Measurements from ENCODE around the gene THSD4.

The THSD4 gene

DNA sequence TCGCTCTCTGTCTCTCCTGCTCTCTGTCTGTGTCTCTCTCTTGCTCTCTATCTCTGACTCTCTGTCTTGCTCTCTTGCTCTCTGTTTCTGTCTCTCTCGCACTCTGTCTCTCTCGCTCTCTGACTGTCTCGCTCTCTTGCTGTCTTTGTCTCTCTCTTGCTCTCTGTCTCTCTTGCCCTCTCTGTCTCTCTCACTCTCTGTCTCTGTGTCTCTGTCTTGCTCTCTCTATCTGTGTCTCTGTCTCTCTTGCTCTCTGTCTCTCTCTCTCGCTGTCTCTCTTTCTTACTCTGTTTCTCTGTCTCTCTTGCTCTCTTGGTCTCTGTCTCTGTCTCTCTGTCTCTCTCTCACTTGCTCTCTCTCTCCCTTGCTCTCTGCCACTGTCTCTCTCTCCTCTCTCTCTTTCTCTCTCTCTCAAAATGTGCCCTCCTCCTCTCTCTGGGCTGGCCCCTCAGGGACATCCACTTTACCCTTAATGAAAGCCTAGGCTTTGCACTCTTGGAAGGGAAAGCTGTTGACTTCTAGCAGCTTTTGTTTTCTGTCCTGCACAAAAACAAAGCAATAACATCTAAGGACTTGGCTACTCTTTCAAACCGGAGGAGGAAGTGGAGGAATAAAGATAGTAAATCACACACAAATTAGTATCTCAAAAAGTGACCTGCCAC, 621.1 kb downstream of the THSD4 start:
- in situ Hi-C loops (cut with MboI; ENCODE audit: low sequenced_read_pairs), result no loop called here
- H3K36me3 ChIP-seq (replicated peaks), result no peaks in the 10 kb centered on the region
- H3K4me1 ChIP-seq, result no peaks in the 10 kb centered on the region
- DNase-seq (ENCODE audit: low spot score in 2 of 2), result no peak
- H3K9me3 ChIP-seq, result no peaks in the 10 kb centered on the region
- no peaks in the 10 kb centered on the region for H3K27me3 ChIP-seq (ENCODE audit: low read depth)
- no peak overlapping the region for H3K4me3 ChIP-seq

DNA sequence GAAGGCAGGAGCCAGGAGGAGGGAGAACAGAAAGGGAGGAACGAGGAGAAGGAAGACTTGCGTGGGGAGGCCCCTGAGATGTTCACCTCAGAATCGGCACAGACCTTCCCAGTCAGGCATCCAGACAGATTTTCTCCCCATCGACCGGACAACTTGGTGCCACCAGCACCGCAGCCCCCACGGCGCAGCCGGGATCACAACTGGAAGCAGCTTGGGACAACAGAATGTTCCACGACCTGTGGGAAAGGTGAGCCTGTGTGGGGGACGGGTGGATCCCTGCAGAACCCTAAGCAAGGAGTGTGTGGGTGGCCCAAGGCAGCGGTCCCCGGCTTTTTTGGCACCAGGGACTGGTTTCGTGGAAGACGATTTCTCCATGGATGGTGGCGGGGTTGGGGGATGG, 622.5 kb downstream of the THSD4 start:
- DNase-seq (ENCODE audit: low spot score in 2 of 2), result no peak
- H3K27me3 ChIP-seq (ENCODE audit: low read depth), result no peaks in the 10 kb centered on the region
- no peaks in the 10 kb centered on the region for H3K4me1 ChIP-seq
- H3K9me3 ChIP-seq, result no peaks in the 10 kb centered on the region
- H3K36me3 ChIP-seq (replicated peaks), result no peaks in the 10 kb centered on the region
- no peak overlapping the region for H3K4me3 ChIP-seq
- in situ Hi-C loops (cut with MboI; ENCODE audit: low sequenced_read_pairs), result no loop called here

GRCh38 chr15:71739355-71739754, 624.1 kb downstream of the THSD4 start:
- H3K36me3 ChIP-seq (replicated peaks), result no peaks in the 10 kb centered on the region
- no peaks in the 10 kb centered on the region for H3K4me1 ChIP-seq
- H3K27me3 ChIP-seq (ENCODE audit: low read depth), result no peaks in the 10 kb centered on the region
- DNase-seq (ENCODE audit: low spot score in 2 of 2), result no peak
- H3K4me3 ChIP-seq, result no peak overlapping the region
- in situ Hi-C loops (cut with MboI; ENCODE audit: low sequenced_read_pairs), result no loop called here
- H3K9me3 ChIP-seq, result no peaks in the 10 kb centered on the region

DNA sequence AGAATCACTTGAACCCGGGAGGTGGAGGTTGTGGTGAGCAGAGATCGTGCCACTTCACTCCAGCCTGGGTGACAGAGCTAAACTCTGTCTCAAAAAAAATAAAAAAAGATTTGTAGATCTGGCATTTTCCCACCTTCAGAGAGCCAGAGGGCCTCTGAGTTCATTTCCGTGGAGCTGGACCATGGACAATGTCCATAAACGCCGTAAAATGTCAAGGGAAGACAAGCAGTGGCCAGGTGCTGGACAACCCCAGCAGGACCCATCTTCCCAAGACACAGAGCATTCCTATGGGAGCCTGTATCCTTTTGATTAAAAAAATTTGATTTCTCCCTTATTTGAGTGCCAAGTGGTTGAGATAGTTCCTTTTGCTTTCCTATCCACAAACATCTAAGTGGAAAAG, 627.7 kb downstream of the THSD4 start:
- Histone ChIP-seq H3K36me3 (replicated peaks) (no peaks in the 10 kb centered on the region), H3K9me3 (no peaks in the 10 kb centered on the region), H3K4me3 (no peak overlapping the region), H3K27me3 (ENCODE audit: low read depth) (no peaks in the 10 kb centered on the region), H3K4me1 (no peaks in the 10 kb centered on the region)
- no peak for DNase-seq (ENCODE audit: low spot score in 2 of 2)
- in situ Hi-C loops (cut with MboI; ENCODE audit: low sequenced_read_pairs), result loop anchor here (5.0 kb wide), 1 partner anchor 414 kb away; no protein-coding TSS in a partner anchor

DNA sequence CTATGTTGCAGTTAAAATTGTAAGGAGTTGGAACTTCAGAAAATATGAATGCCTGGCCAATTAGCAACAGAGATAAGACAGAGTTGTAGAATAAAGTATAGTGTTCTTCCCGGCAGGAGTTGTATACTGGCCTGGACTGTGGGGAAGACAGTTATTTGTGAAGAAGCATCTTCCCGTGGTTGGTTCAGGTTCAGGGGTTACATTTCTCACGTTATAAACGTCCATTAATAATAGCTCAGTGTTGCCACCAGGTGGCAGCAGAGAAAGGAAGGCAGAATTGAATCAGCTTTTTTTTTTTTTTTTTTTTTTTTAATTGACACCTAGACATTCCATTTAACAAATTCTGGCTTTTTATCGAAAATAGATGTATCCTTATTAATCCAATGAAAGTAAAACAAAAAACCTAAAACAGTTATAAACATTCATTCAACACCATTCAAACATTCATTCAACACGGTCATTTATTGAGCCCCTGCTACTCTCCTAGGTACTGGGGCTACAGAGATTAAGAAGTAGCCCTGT, 628.7 kb downstream of the THSD4 start:
- in situ Hi-C loops (cut with MboI; ENCODE audit: low sequenced_read_pairs), result loop anchor here (5.0 kb wide), 1 partner anchor 413 kb away; no protein-coding TSS in a partner anchor
- Histone ChIP-seq H3K9me3 (no peaks in the 10 kb centered on the region), H3K27me3 (ENCODE audit: low read depth) (no peaks in the 10 kb centered on the region), H3K36me3 (replicated peaks) (no peaks in the 10 kb centered on the region), H3K4me1 (no peaks in the 10 kb centered on the region), H3K4me3 (no peak overlapping the region)
- peak; percentile 83 to 87 for DNase-seq (ENCODE audit: low spot score in 2 of 2)

GRCh38 chr15:71746719-71747118, 631.4 kb downstream of the THSD4 start:
- no peak for DNase-seq (ENCODE audit: low spot score in 2 of 2)
- Histone ChIP-seq H3K4me1 (no peaks in the 10 kb centered on the region), H3K27me3 (ENCODE audit: low read depth) (no peaks in the 10 kb centered on the region), H3K9me3 (no peaks in the 10 kb centered on the region), H3K36me3 (replicated peaks) (no peaks in the 10 kb centered on the region), H3K4me3 (no peak overlapping the region)
- in situ Hi-C loops (cut with MboI; ENCODE audit: low sequenced_read_pairs), result no loop called here

GRCh38 chr15:71747128-71748083, 632.1 kb downstream of the THSD4 start:
- H3K4me1 ChIP-seq, result no peaks in the 10 kb centered on the region
- H3K36me3 ChIP-seq (replicated peaks), result no peaks in the 10 kb centered on the region
- no peaks in the 10 kb centered on the region for H3K27me3 ChIP-seq (ENCODE audit: low read depth)
- in situ Hi-C loops (cut with MboI; ENCODE audit: low sequenced_read_pairs), result no loop called here
- no peak overlapping the region for H3K4me3 ChIP-seq
- H3K9me3 ChIP-seq, result no peaks in the 10 kb centered on the region
- no peak for DNase-seq (ENCODE audit: low spot score in 2 of 2)

- Histone ChIP-seq H3K27me3 (ENCODE audit: low read depth) (no peaks in the 10 kb centered on the region), H3K4me1 (no peaks in the 10 kb centered on the region), H3K9me3 (no peaks in the 10 kb centered on the region), H3K4me3 (no peak overlapping the region), H3K36me3 (replicated peaks) (no peaks in the 10 kb centered on the region)
- in situ Hi-C loops (cut with MboI; ENCODE audit: low sequenced_read_pairs), result no loop called here
- no peak for DNase-seq (ENCODE audit: low spot score in 2 of 2)
Observed at GRCh38 chr15:71748293-71748718, 633.0 kb downstream of the THSD4 start.

DNA sequence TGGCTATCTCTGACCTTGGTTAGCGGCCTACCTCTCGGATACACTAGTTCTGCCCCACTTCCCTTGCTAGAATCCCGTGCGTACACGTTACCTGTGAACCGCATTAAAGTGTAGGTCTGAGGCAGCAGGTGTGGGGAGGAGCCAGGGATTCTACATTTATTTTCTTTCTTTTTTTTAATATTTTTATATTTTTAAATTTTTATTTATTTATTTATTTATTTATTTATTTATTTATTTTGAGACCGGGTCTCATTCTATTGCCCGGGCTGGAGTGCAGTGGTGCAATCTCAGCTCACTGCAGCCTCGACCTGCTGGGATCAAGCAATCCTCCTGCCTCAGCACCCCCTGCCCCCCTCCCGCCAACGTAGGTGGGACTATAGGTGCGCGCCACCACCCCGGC, 634.2 kb downstream of the THSD4 start:
- in situ Hi-C loops (cut with MboI; ENCODE audit: low sequenced_read_pairs), result no loop called here

DNA sequence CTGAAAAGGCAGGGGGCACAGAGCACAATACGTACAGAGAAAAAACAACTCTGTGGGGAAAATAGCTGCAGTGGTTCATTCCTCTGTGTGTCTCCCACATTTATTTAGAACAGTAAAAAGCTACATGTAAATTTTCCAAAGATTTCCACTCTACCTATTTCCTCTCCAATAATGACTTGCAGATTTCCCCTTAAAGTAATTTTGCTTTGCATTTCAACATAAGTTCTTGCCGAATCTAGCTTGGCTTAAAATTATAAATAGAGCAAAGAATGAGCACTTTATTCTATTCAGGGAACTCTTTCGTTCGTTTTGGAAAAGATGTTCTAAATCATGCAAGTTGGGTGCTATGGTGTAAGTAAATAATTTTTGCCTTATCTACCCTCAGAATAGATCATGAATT, 636.9 kb downstream of the THSD4 start:
- no peak overlapping the region for H3K4me3 ChIP-seq
- no peaks in the 10 kb centered on the region for H3K4me1 ChIP-seq
- no peaks in the 10 kb centered on the region; the same call in 1 of the 2 replicates for H3K9me3 ChIP-seq
- H3K27me3 ChIP-seq (ENCODE audit: low read depth), result no peaks in the 10 kb centered on the region
- in situ Hi-C loops (cut with MboI; ENCODE audit: low sequenced_read_pairs), result no loop called here
- DNase-seq (ENCODE audit: low spot score in 2 of 2), result no peak
- no peaks in the 10 kb centered on the region for H3K36me3 ChIP-seq (replicated peaks)

More for the DNA sequence above, 634.2 kb downstream of the THSD4 start:
- no peak for DNase-seq (ENCODE audit: low spot score in 2 of 2)
- no peaks in the 10 kb centered on the region for H3K36me3 ChIP-seq (replicated peaks)
- no peaks in the 10 kb centered on the region for H3K4me1 ChIP-seq
- H3K4me3 ChIP-seq, result no peak overlapping the region
- no peaks in the 10 kb centered on the region for H3K27me3 ChIP-seq (ENCODE audit: low read depth)
- H3K9me3 ChIP-seq, result no peaks in the 10 kb centered on the region; the same call in 1 of the 2 replicates

DNA sequence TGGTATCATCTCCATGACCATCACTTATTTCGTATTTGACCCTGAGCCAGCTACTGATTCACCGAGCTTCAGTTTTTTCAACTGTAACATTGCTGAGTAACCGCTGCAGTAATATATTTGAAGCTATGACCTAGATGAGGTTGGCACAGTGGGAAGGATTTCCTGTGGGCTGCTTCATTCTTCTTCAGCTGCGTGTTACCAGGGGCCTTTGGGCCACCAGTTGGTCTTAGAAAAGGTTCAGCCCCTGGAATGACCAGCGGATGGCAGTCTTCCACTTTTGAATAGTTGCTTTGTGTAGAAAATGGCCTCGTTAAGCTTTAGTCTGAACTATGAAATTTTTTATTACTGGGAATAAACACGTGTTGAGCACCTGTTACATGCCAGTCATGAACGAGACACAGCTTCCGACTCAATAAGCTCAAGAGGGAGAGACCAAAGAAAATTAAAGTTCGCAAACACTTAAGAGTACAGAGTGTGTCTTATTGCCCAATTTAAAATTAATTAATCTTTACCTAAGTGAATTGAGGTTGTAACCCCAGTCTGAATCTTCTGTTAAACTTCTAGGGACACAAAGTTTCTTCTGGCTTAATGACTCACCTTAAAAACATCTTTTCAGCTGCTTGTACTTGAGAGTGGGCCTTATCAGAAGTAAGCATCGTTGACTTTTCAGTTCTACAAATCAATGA, 637.5 kb downstream of the THSD4 start:
- in situ Hi-C loops (cut with MboI; ENCODE audit: low sequenced_read_pairs), result no loop called here
- DNase-seq (ENCODE audit: low spot score in 2 of 2), result peak; percentile 49 to 71

DNA sequence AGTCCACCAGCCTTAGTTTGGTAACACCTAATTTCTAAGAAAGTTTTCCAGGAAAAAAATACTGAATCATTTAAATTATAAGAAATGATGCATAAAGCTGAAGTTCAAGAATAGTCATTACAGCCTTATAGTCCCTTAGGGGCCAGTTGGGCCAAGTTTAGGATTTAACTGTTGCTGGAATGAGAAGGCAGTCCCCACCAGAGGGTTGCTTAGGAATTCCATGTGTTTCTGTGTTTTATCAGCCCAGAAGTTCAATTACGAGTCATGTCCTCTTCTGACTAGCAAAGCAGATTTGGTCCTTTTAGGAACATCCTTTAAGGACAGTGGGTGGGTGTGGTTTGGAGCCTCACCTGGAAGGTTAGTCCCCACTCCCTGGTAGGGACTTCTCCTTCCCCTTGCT, 638.1 kb downstream of the THSD4 start:
- Histone ChIP-seq H3K27me3 (ENCODE audit: low read depth) (no peaks in the 10 kb centered on the region), H3K4me3 (no peak overlapping the region), H3K4me1 (no peaks in the 10 kb centered on the region), H3K36me3 (replicated peaks) (no peaks in the 10 kb centered on the region), H3K9me3 (no peaks in the 10 kb centered on the region; the same call in 1 of the 2 replicates)
- in situ Hi-C loops (cut with MboI; ENCODE audit: low sequenced_read_pairs), result no loop called here
- DNase-seq (ENCODE audit: low spot score in 2 of 2), result no peak

More for the DNA sequence above, 637.5 kb downstream of the THSD4 start:
- H3K27me3 ChIP-seq (ENCODE audit: low read depth), result no peaks in the 10 kb centered on the region
- H3K36me3 ChIP-seq (replicated peaks), result no peaks in the 10 kb centered on the region
- H3K4me1 ChIP-seq, result no peaks in the 10 kb centered on the region
- H3K4me3 ChIP-seq, result no peak overlapping the region
- H3K9me3 ChIP-seq, result no peaks in the 10 kb centered on the region; the same call in 1 of the 2 replicates

GRCh38 chr15:71754660-71755059, 639.4 kb downstream of the THSD4 start:
- in situ Hi-C loops (cut with MboI; ENCODE audit: low sequenced_read_pairs), result no loop called here
- no peak for DNase-seq (ENCODE audit: low spot score in 2 of 2)
- Histone ChIP-seq H3K4me3 (no peak overlapping the region), H3K9me3 (no peaks in the 10 kb centered on the region; the same call in 1 of the 2 replicates), H3K4me1 (no peaks in the 10 kb centered on the region), H3K36me3 (replicated peaks) (no peaks in the 10 kb centered on the region), H3K27me3 (ENCODE audit: low read depth) (no peaks in the 10 kb centered on the region)

Measured in HAP-1 (cell line).